ENCODE measurements around the gene SUSD5.
"Not testable (repeated sequence)": the region's sequence is repeated elsewhere in the genome, so short reads cannot be mapped to it uniquely, and the experiment has no call there.

The SUSD5 gene

GRCh38 chr3:33170531-33170930 is 48.1 kb downstream of the SUSD5 start:
- no peak for TF ChIP-seq CTCF (IDR thresholded peaks at IDR 0.05; ENCODE audit: borderline replicate concordance, insufficient read depth, low read depth, low read length)
- H3K4me3 ChIP-seq (ENCODE audit: low read depth, low read length): no peak overlapping the region

- H3K4me3 ChIP-seq (ENCODE audit: low read depth, low read length): no peak overlapping the region
- TF ChIP-seq CTCF (IDR thresholded peaks at IDR 0.05; ENCODE audit: borderline replicate concordance, insufficient read depth, low read depth, low read length): no peak
These were observed 50.8 kb downstream of the SUSD5 start for GRCh38 chr3:33167716-33168336.

- H3K4me3 ChIP-seq (ENCODE audit: low read depth, low read length): no peak overlapping the region
- TF ChIP-seq CTCF (IDR thresholded peaks at IDR 0.05; ENCODE audit: borderline replicate concordance, insufficient read depth, low read depth, low read length): no peak
These were observed 51.3 kb downstream of the SUSD5 start for GRCh38 chr3:33167284-33167683.

- TF ChIP-seq CTCF (IDR thresholded peaks at IDR 0.05; ENCODE audit: borderline replicate concordance, insufficient read depth, low read depth, low read length): no peak
- H3K4me3 ChIP-seq (ENCODE audit: low read depth, low read length): no peak overlapping the region
These were observed 52.5 kb downstream of the SUSD5 start for GRCh38 chr3:33166095-33166494.

- H3K4me3 ChIP-seq (ENCODE audit: low read depth, low read length): no peak overlapping the region
- no peak for TF ChIP-seq CTCF (IDR thresholded peaks at IDR 0.05; ENCODE audit: borderline replicate concordance, insufficient read depth, low read depth, low read length)
These were observed 53.2 kb downstream of the SUSD5 start for GRCh38 chr3:33165372-33165771.

GRCh38 chr3:33162621-33163020 is 56.0 kb downstream of the SUSD5 start:
- not testable (repeated sequence) for H3K4me3 ChIP-seq (ENCODE audit: low read depth, low read length)

- TF ChIP-seq CTCF (IDR thresholded peaks at IDR 0.05; ENCODE audit: borderline replicate concordance, insufficient read depth, low read depth, low read length): no peak
These were observed 58.6 kb downstream of the SUSD5 start for GRCh38 chr3:33159981-33160380.

GRCh38 chr3:33159234-33159633 is 59.4 kb downstream of the SUSD5 start:
- TF ChIP-seq CTCF (IDR thresholded peaks at IDR 0.05; ENCODE audit: borderline replicate concordance, insufficient read depth, low read depth, low read length): no peak
- H3K4me3 ChIP-seq (ENCODE audit: low read depth, low read length): no peak overlapping the region

More at GRCh38 chr3:33159981-33160380, 58.6 kb downstream of the SUSD5 start:
- no peak overlapping the region for H3K4me3 ChIP-seq (ENCODE audit: low read depth, low read length)

Data from GM12875 (cell line).